ENCODE measurements around the gene MTA1. TPM values are rescaled to one million over a fixed set of nuclear protein-coding genes. Genes with fewer than 3 reads are reported as not detected.

MTA1 gene
- total and polyA plus RNA-seq, 10 of the 15 experiments (the other 5 are each of a cell fraction or from before 2014, with no cell fraction given) = 0.14 to 162 (median 30.6) TPM

DNA sequence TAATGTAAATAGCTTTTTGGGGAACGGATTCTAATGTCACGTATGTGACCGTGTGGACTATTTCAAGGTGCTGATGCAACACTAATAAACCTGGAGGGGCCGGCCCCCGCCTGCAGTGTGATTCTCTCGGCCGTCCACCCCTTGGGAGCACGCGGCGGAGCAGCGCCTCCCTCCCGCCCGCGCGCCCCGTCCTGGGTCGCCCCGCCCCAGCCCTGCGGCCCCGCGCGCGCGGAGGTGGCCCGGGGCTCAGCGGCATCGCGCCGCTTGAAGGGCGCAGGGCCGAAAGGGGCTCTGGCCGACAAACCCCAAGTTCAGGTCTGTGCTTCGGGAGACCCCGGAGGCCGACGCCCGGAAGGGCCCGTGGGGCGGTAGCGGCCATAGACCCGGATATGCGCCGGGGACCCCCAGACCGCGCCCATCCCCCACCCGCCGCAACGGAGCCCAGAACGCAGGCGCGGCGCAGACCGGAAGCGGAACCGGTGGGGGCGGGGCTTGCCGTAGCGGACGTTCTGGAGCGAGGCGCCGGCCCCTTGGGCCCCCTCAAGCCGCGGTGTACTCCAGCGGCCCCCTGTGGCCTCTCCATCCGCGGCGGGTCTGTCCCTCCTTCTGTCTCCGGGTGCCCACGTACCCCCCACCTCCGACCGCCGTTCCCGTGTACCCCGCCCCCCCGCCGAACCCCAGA lies 21.4 kb upstream of the MTA1 start, which contains the start of gene TEX22 (continued):
- TF ChIP-seq NFYB (IDR thresholded peaks at IDR 0.05; ENCODE audit: insufficient read depth, low read depth, low read length) (no peak), HDGF (IDR thresholded peaks at IDR 0.05) (no peak), IKZF2 (IDR thresholded peaks at IDR 0.05) (no peak), CHD4 (IDR thresholded peaks at IDR 0.05) (no peak), PKNOX1 (IDR thresholded peaks at IDR 0.05) (no peak), KAT2A (conservative IDR thresholded peaks at IDR 0.05; ENCODE audit: control insufficient read depth, low read depth, low read length) (no peak), ZNF207 (IDR thresholded peaks at IDR 0.05; ENCODE audit: borderline replicate concordance) (peak; percentile 48; the same call in 1 of the 2 replicates), IRF3 (IDR thresholded peaks at IDR 0.05) (no peak), ZZZ3 (IDR thresholded peaks at IDR 0.05; ENCODE audit: control insufficient read depth, insufficient read length, low read depth) (no peak), ZBTB40 (IDR thresholded peaks at IDR 0.05; ENCODE audit: borderline replicate concordance) (peak; percentile 81), GABPA (IDR thresholded peaks at IDR 0.05; ENCODE audit: low read depth) (peak; percentile 83), ESRRA (IDR thresholded peaks at IDR 0.05; ENCODE audit: low read length) (no peak), SIX5 (IDR thresholded peaks at IDR 0.05; ENCODE audit: low read depth, low read length, severe bottlenecking) (no peak), MTA2 (IDR thresholded peaks at IDR 0.05; ENCODE audit: low read depth) (no peak)
- TF ChIP-seq, protein P1, sequence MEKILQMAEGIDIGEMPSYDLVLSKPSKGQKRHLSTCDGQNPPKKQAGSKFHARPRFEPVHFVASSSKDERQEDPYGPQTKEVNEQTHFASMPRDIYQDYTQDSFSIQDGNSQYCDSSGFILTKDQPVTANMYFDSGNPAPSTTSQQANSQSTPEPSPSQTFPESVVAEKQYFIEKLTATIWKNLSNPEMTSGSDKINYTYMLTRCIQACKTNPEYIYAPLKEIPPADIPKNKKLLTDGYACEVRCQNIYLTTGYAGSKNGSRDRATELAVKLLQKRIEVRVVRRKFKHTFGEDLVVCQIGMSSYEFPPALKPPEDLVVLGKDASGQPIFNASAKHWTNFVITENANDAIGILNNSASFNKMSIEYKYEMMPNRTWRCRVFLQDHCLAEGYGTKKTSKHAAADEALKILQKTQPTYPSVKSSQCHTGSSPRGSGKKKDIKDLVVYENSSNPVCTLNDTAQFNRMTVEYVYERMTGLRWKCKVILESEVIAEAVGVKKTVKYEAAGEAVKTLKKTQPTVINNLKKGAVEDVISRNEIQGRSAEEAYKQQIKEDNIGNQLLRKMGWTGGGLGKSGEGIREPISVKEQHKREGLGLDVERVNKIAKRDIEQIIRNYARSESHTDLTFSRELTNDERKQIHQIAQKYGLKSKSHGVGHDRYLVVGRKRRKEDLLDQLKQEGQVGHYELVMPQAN (conservative IDR thresholded peaks at IDR 0.05) = peak; percentile 80
- TF ChIP-seq, protein P2, sequence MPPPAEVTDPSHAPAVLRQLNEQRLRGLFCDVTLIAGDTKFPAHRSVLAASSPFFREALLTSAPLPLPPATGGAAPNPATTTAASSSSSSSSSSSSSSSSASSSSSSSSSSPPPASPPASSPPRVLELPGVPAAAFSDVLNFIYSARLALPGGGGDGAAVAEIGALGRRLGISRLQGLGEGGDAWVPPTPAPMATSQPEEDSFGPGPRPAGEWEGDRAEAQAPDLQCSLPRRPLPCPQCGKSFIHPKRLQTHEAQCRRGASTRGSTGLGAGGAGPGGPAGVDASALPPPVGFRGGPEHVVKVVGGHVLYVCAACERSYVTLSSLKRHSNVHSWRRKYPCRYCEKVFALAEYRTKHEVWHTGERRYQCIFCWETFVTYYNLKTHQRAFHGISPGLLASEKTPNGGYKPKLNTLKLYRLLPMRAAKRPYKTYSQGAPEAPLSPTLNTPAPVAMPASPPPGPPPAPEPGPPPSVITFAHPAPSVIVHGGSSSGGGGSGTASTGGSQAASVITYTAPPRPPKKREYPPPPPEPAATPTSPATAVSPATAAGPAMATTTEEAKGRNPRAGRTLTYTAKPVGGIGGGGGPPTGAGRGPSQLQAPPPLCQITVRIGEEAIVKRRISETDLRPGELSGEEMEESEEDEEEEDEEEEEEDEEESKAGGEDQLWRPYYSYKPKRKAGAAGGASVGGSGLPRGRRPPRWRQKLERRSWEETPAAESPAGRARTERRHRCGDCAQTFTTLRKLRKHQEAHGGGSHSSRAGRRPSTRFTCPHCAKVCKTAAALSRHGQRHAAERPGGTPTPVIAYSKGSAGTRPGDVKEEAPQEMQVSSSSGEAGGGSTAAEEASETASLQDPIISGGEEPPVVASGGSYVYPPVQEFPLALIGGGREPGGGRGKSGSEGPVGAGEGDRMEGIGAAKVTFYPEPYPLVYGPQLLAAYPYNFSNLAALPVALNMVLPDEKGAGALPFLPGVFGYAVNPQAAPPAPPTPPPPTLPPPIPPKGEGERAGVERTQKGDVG (CRISPR knock-in tag; IDR thresholded peaks at IDR 0.05) = no peak
